ENCODE results near the gene ARVCF.

DNA sequence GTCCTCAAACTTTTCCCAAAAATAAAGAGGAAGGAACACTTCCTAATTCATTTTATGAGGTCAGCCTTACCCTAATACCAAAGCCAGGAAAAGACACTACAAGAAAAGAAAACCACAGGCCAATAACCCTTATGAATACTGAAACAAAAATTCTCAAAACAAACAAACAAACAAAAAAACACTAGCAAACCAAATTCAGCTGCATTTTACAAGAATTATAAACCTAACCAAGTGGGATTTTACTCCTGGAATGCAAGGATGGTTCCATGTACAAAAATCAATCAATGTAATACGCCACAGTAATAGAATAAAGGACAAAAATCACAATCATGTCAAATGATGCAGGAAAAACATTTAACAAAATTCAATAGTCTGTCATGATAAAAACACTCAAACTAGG, 13.3 kb downstream of the ARVCF start:
- TF ChIP-seq, protein P1, sequence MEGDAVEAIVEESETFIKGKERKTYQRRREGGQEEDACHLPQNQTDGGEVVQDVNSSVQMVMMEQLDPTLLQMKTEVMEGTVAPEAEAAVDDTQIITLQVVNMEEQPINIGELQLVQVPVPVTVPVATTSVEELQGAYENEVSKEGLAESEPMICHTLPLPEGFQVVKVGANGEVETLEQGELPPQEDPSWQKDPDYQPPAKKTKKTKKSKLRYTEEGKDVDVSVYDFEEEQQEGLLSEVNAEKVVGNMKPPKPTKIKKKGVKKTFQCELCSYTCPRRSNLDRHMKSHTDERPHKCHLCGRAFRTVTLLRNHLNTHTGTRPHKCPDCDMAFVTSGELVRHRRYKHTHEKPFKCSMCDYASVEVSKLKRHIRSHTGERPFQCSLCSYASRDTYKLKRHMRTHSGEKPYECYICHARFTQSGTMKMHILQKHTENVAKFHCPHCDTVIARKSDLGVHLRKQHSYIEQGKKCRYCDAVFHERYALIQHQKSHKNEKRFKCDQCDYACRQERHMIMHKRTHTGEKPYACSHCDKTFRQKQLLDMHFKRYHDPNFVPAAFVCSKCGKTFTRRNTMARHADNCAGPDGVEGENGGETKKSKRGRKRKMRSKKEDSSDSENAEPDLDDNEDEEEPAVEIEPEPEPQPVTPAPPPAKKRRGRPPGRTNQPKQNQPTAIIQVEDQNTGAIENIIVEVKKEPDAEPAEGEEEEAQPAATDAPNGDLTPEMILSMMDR (IDR thresholded peaks at IDR 0.05): no peak
- TF ChIP-seq EZH2 (IDR thresholded peaks at IDR 0.05; ENCODE audit: borderline replicate concordance, insufficient read depth, low read depth, low read length, poor library complexity, severe bottlenecking): no peak

Data from B cell (primary cell).